OCI-LY7 (cell line): ENCODE measurements around the gene KRT39. TPM values are rescaled to one million over a fixed set of nuclear protein-coding genes. Genes with fewer than 3 reads are reported as not detected.

ENCODE experiments used
- BruUV-seq: library from RNA; stranded (reverse); fragments of 400-500 nt; replicated peaks from 2 replicates; lab custom pipeline; 2021; lab: Mats Ljungman, UMichigan
- CTCF ChIA-PET: fragments of 300-600 bp; sonication (Branson Sonifier 250); formaldehyde crosslinking; loops from one replicate; lab custom pipeline; 2022; ENCODE audit warnings: antibody characterized with exemption; ENCODE audit not compliant: unreplicated experiment; lab: Charles Lee
- POLR2A ChIA-PET: fragments of 300-600 bp; sonication (Branson Sonifier 250); formaldehyde crosslinking; loops from one replicate; lab custom pipeline; 2022; ENCODE audit warnings: antibody characterized with exemption; lab: Charles Lee
- DNase-seq: peaks from one replicate; pipeline ENCODE4 v3.0.0-alpha.2; 2015; ENCODE audit warnings: low spot score
- H2AFZ ChIP-seq: fragments of 200-600 bp; sonication (generic), shearing (Covaris generic); 2 replicates; pipeline ENCODE4 v1.6.1; 2014; ENCODE audit warnings: mild to moderate bottlenecking, antibody characterized with exemption, low read length, moderate library complexity
- H3K27ac ChIP-seq: fragments of 200-600 bp; sonication (generic); 2 replicates; pipeline ENCODE4 v1.5.1; 2014; ENCODE audit warnings: mixed run types, low read depth, mild to moderate bottlenecking, moderate library complexity, low read length, inconsistent platforms; ENCODE audit not compliant: poor library complexity, severe bottlenecking
- H3K36me3 ChIP-seq: fragments of 200-600 bp; sonication (generic); 2 replicates; pipeline ENCODE4 v1.6.1; 2014; ENCODE audit warnings: mild to moderate bottlenecking, antibody characterized with exemption, low read length, moderate library complexity, mixed read lengths; ENCODE audit not compliant: insufficient read depth
- H3K4me1 ChIP-seq: fragments of 200-600 bp; sonication (generic); 2 replicates; pipeline ENCODE4 v1.5.1; 2014; ENCODE audit warnings: mild to moderate bottlenecking, low read length; ENCODE audit not compliant: insufficient read depth, poor library complexity, severe bottlenecking
- H3K4me2 ChIP-seq: fragments of 200-600 bp; sonication (generic); 2 replicates; pipeline ENCODE4 v1.6.1; 2014; ENCODE audit warnings: mild to moderate bottlenecking, low read length
- H3K4me3 ChIP-seq: fragments of 200-600 bp; sonication (generic); 2 replicates; pipeline ENCODE4 v1.5.1; 2014; ENCODE audit warnings: mild to moderate bottlenecking, low read depth, low read length; ENCODE audit not compliant: poor library complexity, severe bottlenecking
- H3K79me2 ChIP-seq: fragments of 200-600 bp; sonication (generic); 2 replicates; pipeline ENCODE4 v1.6.1; 2016; ENCODE audit warnings: low read depth, mild to moderate bottlenecking, low read length, moderate library complexity, mixed read lengths; ENCODE audit not compliant: insufficient read depth
- H3K9me2 ChIP-seq: fragments of 200-600 bp; sonication (generic); 2 replicates; pipeline ENCODE4 v1.6.1; 2016; ENCODE audit warnings: mild to moderate bottlenecking, low read length, mixed read lengths; ENCODE audit not compliant: insufficient read depth
- H3K9me3 ChIP-seq: fragments of 200-600 bp; sonication (generic); 2 replicates; pipeline ENCODE4 v1.6.1; 2014; ENCODE audit warnings: mild to moderate bottlenecking, mixed run types, low read length, mixed read lengths
- H4K20me1 ChIP-seq: fragments of 200-600 bp; sonication (generic); 2 replicates; pipeline ENCODE4 v1.6.1; 2014; ENCODE audit warnings: mild to moderate bottlenecking, antibody characterized with exemption, low read length, moderate library complexity, mixed read lengths; ENCODE audit not compliant: insufficient read depth
- CTCF ChIP-seq: fragments of 200-600 bp; sonication (generic); conservative IDR thresholded peaks from 2 replicates; pipeline ENCODE4 v1.5.1; 2014; ENCODE audit warnings: mild to moderate bottlenecking, antibody characterized with exemption, low read length, moderate library complexity, mixed read lengths
- EZH2phosphoT487 ChIP-seq: fragments of 200-600 bp; sonication (generic); IDR thresholded peaks from 2 replicates; pipeline ENCODE4 v1.6.1; 2018; ENCODE audit warnings: low read depth, borderline replicate concordance, mild to moderate bottlenecking, mixed run types, antibody characterized with exemption, low read length, moderate library complexity, mixed read lengths
- intact Hi-C: fragments of 100-400 bp; cut with micrococcal nuclease; formaldehyde crosslinking; loops from one replicate; pipeline ENCODE4 v1.10.0; 2022; ENCODE audit not compliant: unreplicated experiment
- total RNA-seq, 2 experiments: library from RNA; depleted of rRNA in 1 of 2; stranded (reverse); fragments of >200 nt in 1 of 2; shearing (Covaris generic) in 1 of 2; gene quantifications; 2 replicates each; pipeline ENCODE4 v1.2.3, GENCODE V29; 2014 to 2022

Gene KRT39
- total RNA-seq, 2 experiments from 2014 or later: not detected

- CTCF ChIA-PET: no interaction called here
- POLR2A ChIA-PET: no interaction called here
- no peak for DNase-seq
Observed at GRCh38 chr17:41009936-41010335, 43.2 kb upstream of the KRT39 start.

GRCh38 chr17:41009301-41009760 lies 42.6 kb upstream of the KRT39 start:
- DNase-seq: no peak
- H2AFZ ChIP-seq: no peak overlapping the region
- no peaks in the 10 kb centered on the region for H3K79me2 ChIP-seq
- H3K9me3 ChIP-seq: no peaks in the 10 kb centered on the region
- intact Hi-C loops: no loop called here
- TF ChIP-seq CTCF (no peak), EZH2phosphoT487 (no peak)
- no peak overlapping the region for H3K4me3 ChIP-seq
- ChIA-PET CTCF (no interaction called here), POLR2A (no interaction called here)
- no peak overlapping the region for H3K4me2 ChIP-seq
- no peaks in the 10 kb centered on the region for H3K9me2 ChIP-seq
- no TSS peak for BruUV-seq
- H4K20me1 ChIP-seq: no peaks in the 10 kb centered on the region
- H3K36me3 ChIP-seq: no peaks in the 10 kb centered on the region
- H3K27ac ChIP-seq: no peak overlapping the region
- H3K4me1 ChIP-seq: no peaks in the 10 kb centered on the region

More at GRCh38 chr17:41009936-41010335, 43.2 kb upstream of the KRT39 start:
- no peak overlapping the region for H2AFZ ChIP-seq
- H3K36me3 ChIP-seq: no peaks in the 10 kb centered on the region
- no peaks in the 10 kb centered on the region for H3K9me2 ChIP-seq
- no peak overlapping the region for H3K4me3 ChIP-seq
- BruUV-seq: no TSS peak
- H3K4me1 ChIP-seq: no peaks in the 10 kb centered on the region
- H3K27ac ChIP-seq: no peak overlapping the region
- intact Hi-C loops: no loop called here
- no peaks in the 10 kb centered on the region for H3K9me3 ChIP-seq
- H3K4me2 ChIP-seq: no peak overlapping the region
- H4K20me1 ChIP-seq: no peaks in the 10 kb centered on the region
- no peaks in the 10 kb centered on the region for H3K79me2 ChIP-seq
- no peak for TF ChIP-seq CTCF

GRCh38 chr17:41008811-41009210 lies 42.1 kb upstream of the KRT39 start, which contains the start of gene KRTAP3-1:
KRTAP3-1 (minus strand) TSS chr17:41009128; CDS start chr17:41009074, 54 bp downstream.
- CTCF ChIA-PET: no interaction called here
- H3K4me2 ChIP-seq: no peak within 1 kb of the TSS
- no peaks in the 10 kb centered on the region for H3K4me1 ChIP-seq
- H3K9me3 ChIP-seq: no peaks in the 10 kb centered on the region
- H4K20me1 ChIP-seq: no peaks in the 10 kb centered on the region
- H3K4me3 ChIP-seq: no peak within 1 kb of the TSS
- intact Hi-C loops: no loop called here
- H3K79me2 ChIP-seq: no peaks in the 10 kb centered on the region
- POLR2A ChIA-PET: no interaction called here
- no peak within 1 kb of the TSS for H2AFZ ChIP-seq
- BruUV-seq: no TSS peak
- no peak for DNase-seq
- H3K27ac ChIP-seq: no peak within 1 kb of the TSS
- no peaks in the 10 kb centered on the region for H3K36me3 ChIP-seq
- no peak for TF ChIP-seq CTCF
- no peak for TF ChIP-seq EZH2phosphoT487
- no peaks in the 10 kb centered on the region for H3K9me2 ChIP-seq
